ENCODE results near the gene SERPINA1. TPM values are rescaled to one million over a fixed set of nuclear protein-coding genes. Genes with fewer than 3 reads are reported as not detected.

SERPINA1 gene
- total and polyA plus RNA-seq, 7 experiments from 2014 or later = 0.44 to 300 (median 0.68) TPM

GRCh38 chr14:94331462-94331861 is 56.9 kb downstream of the SERPINA1 start:
- Mint-ChIP-seq H3K27ac (no peak overlapping the region), H3K4me1 (no peaks in the 10 kb centered on the region), H3K27me3 (peaks cover 14 to 42% (median 21%) of the 10 kb centered on the region in 5 donors), H3K4me3 (no peak overlapping the region), H3K9me3 (peaks cover 0 to 9% (median 0%) of the 10 kb centered on the region in 11 donors), H3K36me3 (no peaks in the 10 kb centered on the region)
- ATAC-seq = no peak
- intact Hi-C loops (cut with micrococcal nuclease) = no loop called here
- no peak for DNase-seq
- Histone ChIP-seq H3K27ac (ENCODE audit: low read depth, low read length) (no peak overlapping the region), H3K27me3 (ENCODE audit: control insufficient read depth in 2 of 2, insufficient read depth in 2 of 2, low read length in 2 of 2) (no peaks in the 10 kb centered on the region), H3K9me3 (ENCODE audit: control insufficient read depth in 2 of 3, low read length in 3 of 3) (no peaks in the 10 kb centered on the region), H3K36me3 (ENCODE audit: control insufficient read depth in 2 of 3, insufficient read depth in 3 of 3, low read length in 3 of 3) (no peaks in the 10 kb centered on the region), H3K4me1 (ENCODE audit: control insufficient read depth in 2 of 2, insufficient read depth in 2 of 2, low read length in 2 of 2) (no peaks in the 10 kb centered on the region), H3K4me3 (ENCODE audit: low read length) (no peak overlapping the region)
- CTCF ChIA-PET = no interaction called here
- POLR2A ChIA-PET = no interaction called here

- POLR2A ChIA-PET = no interaction called here
- Histone ChIP-seq H3K9me3 (ENCODE audit: control insufficient read depth in 2 of 3, low read length in 3 of 3) (no peaks in the 10 kb centered on the region), H3K4me3 (ENCODE audit: low read length) (no peak overlapping the region), H3K27ac (ENCODE audit: low read depth, low read length) (no peak overlapping the region), H3K36me3 (ENCODE audit: control insufficient read depth in 2 of 3, insufficient read depth in 3 of 3, low read length in 3 of 3) (no peaks in the 10 kb centered on the region), H3K27me3 (ENCODE audit: control insufficient read depth in 2 of 2, insufficient read depth in 2 of 2, low read length in 2 of 2) (no peaks in the 10 kb centered on the region), H3K4me1 (ENCODE audit: control insufficient read depth in 2 of 2, insufficient read depth in 2 of 2, low read length in 2 of 2) (no peaks in the 10 kb centered on the region)
- Mint-ChIP-seq H3K9me3 (peaks cover 0 to 11% (median 0%) of the 10 kb centered on the region in 11 donors), H3K27ac (no peak overlapping the region), H3K27me3 (peaks cover 10 to 43% (median 24%) of the 10 kb centered on the region in 5 donors), H3K4me3 (no peak overlapping the region), H3K4me1 (no peaks in the 10 kb centered on the region), H3K36me3 (no peaks in the 10 kb centered on the region)
- CTCF ChIA-PET = no interaction called here
- ATAC-seq (no peak), DNase-seq (no peak)
- intact Hi-C loops (cut with micrococcal nuclease) = no loop called here
Measured at GRCh38 chr14:94330857-94331256, 57.5 kb downstream of the SERPINA1 start.

- CTCF ChIA-PET = no interaction called here
Measured at GRCh38 chr14:94330432-94330831, 58.0 kb downstream of the SERPINA1 start.

GRCh38 chr14:94329857-94330256 is 58.5 kb downstream of the SERPINA1 start:
- no peaks in the 10 kb centered on the region for H3K4me1 Mint-ChIP-seq
- CTCF ChIA-PET = no interaction called here
- POLR2A ChIA-PET = no interaction called here
- peaks cover 0 to 11% (median 0%) of the 10 kb centered on the region in 11 donors for H3K9me3 Mint-ChIP-seq
- DNase-seq (no peak), ATAC-seq (no peak)
- intact Hi-C loops (cut with micrococcal nuclease) = no loop called here
- no peaks in the 10 kb centered on the region for H3K36me3 Mint-ChIP-seq
- Histone ChIP-seq H3K9me3 (ENCODE audit: control insufficient read depth in 2 of 3, low read length in 3 of 3) (no peaks in the 10 kb centered on the region), H3K4me1 (ENCODE audit: control insufficient read depth in 2 of 2, insufficient read depth in 2 of 2, low read length in 2 of 2) (no peaks in the 10 kb centered on the region), H3K27ac (ENCODE audit: low read depth, low read length) (no peak overlapping the region), H3K4me3 (ENCODE audit: low read length) (no peak overlapping the region), H3K36me3 (ENCODE audit: control insufficient read depth in 2 of 3, insufficient read depth in 3 of 3, low read length in 3 of 3) (no peaks in the 10 kb centered on the region), H3K27me3 (ENCODE audit: control insufficient read depth in 2 of 2, insufficient read depth in 2 of 2, low read length in 2 of 2) (no peaks in the 10 kb centered on the region)
- no peak overlapping the region for H3K27ac Mint-ChIP-seq
- H3K4me3 Mint-ChIP-seq = no peak overlapping the region
- H3K27me3 Mint-ChIP-seq = peaks cover 3 to 39% (median 21%) of the 10 kb centered on the region in 5 donors

More at GRCh38 chr14:94330432-94330831, 58.0 kb downstream of the SERPINA1 start:
- no peaks in the 10 kb centered on the region for H3K36me3 Mint-ChIP-seq
- ATAC-seq (no peak), DNase-seq (no peak)
- peaks cover 7 to 41% (median 25%) of the 10 kb centered on the region in 5 donors for H3K27me3 Mint-ChIP-seq
- intact Hi-C loops (cut with micrococcal nuclease) = no loop called here
- H3K4me1 Mint-ChIP-seq = no peaks in the 10 kb centered on the region
- Histone ChIP-seq H3K36me3 (ENCODE audit: control insufficient read depth in 2 of 3, insufficient read depth in 3 of 3, low read length in 3 of 3) (no peaks in the 10 kb centered on the region), H3K27me3 (ENCODE audit: control insufficient read depth in 2 of 2, insufficient read depth in 2 of 2, low read length in 2 of 2) (no peaks in the 10 kb centered on the region), H3K9me3 (ENCODE audit: control insufficient read depth in 2 of 3, low read length in 3 of 3) (no peaks in the 10 kb centered on the region), H3K4me1 (ENCODE audit: control insufficient read depth in 2 of 2, insufficient read depth in 2 of 2, low read length in 2 of 2) (no peaks in the 10 kb centered on the region), H3K27ac (ENCODE audit: low read depth, low read length) (no peak overlapping the region), H3K4me3 (ENCODE audit: low read length) (no peak overlapping the region)
- no peak overlapping the region for H3K27ac Mint-ChIP-seq
- H3K9me3 Mint-ChIP-seq = peaks cover 0 to 11% (median 0%) of the 10 kb centered on the region in 11 donors
- no peak overlapping the region for H3K4me3 Mint-ChIP-seq
- POLR2A ChIA-PET = no interaction called here

GRCh38 chr14:94328196-94328595 is 60.2 kb downstream of the SERPINA1 start:
- H3K27ac ChIP-seq (ENCODE audit: low read depth, low read length) = no peak overlapping the region
- H3K4me3 Mint-ChIP-seq = no peak overlapping the region

More at GRCh38 chr14:94328196-94328595, 60.2 kb downstream of the SERPINA1 start:
- Histone ChIP-seq H3K36me3 (ENCODE audit: control insufficient read depth in 2 of 3, insufficient read depth in 3 of 3, low read length in 3 of 3) (no peaks in the 10 kb centered on the region), H3K27me3 (ENCODE audit: control insufficient read depth in 2 of 2, insufficient read depth in 2 of 2, low read length in 2 of 2) (no peaks in the 10 kb centered on the region), H3K4me1 (ENCODE audit: control insufficient read depth in 2 of 2, insufficient read depth in 2 of 2, low read length in 2 of 2) (no peaks in the 10 kb centered on the region), H3K4me3 (ENCODE audit: low read length) (no peak overlapping the region), H3K9me3 (ENCODE audit: control insufficient read depth in 2 of 3, low read length in 3 of 3) (no peaks in the 10 kb centered on the region)
- DNase-seq (no peak), ATAC-seq (no peak)
- intact Hi-C loops (cut with micrococcal nuclease) = no loop called here
- Mint-ChIP-seq H3K9me3 (peaks cover 0 to 11% (median 0%) of the 10 kb centered on the region in 11 donors), H3K36me3 (no peaks in the 10 kb centered on the region), H3K4me1 (no peaks in the 10 kb centered on the region), H3K27me3 (peaks cover 0 to 26% (median 12%) of the 10 kb centered on the region in 5 donors), H3K27ac (no peak overlapping the region)
- CTCF ChIA-PET = no interaction called here
- POLR2A ChIA-PET = no interaction called here

Other genes with a start within 250 kb of the SERPINA1 start
- 1 to 10 TPM in 4 of 5 experiments, under 1 TPM in 1; 0.44 to 2.4 (median 1.7) TPM for gene PPP4R4, start 214.3 kb downstream of the SERPINA1 start, total RNA-seq
- gene PPP4R4, start 214.3 kb downstream of the SERPINA1 start, polyA plus RNA-seq = under 1 TPM; 0.06 to 0.19 TPM
- gene SERPINA10, start 95.3 kb downstream of the SERPINA1 start, total RNA-seq = not detected
- not detected for gene SERPINA10, start 95.3 kb downstream of the SERPINA1 start, polyA plus RNA-seq
- not detected for gene SERPINA6, start 65.3 kb downstream of the SERPINA1 start, total RNA-seq
- not detected for gene SERPINA6, start 65.3 kb downstream of the SERPINA1 start, polyA plus RNA-seq
- gene SERPINA2, start 21.9 kb downstream of the SERPINA1 start, total RNA-seq = not detected
- gene SERPINA2, start 21.9 kb downstream of the SERPINA1 start, polyA plus RNA-seq = not detected
- not detected for gene SERPINA11, start 64.2 kb upstream of the SERPINA1 start, total RNA-seq
- gene SERPINA11, start 64.2 kb upstream of the SERPINA1 start, polyA plus RNA-seq = not detected
- not detected for gene SERPINA9, start 87.6 kb upstream of the SERPINA1 start, total RNA-seq
- gene SERPINA9, start 87.6 kb upstream of the SERPINA1 start, polyA plus RNA-seq = not detected
- gene SERPINA12, start 120.9 kb upstream of the SERPINA1 start, total RNA-seq = not detected
- not detected for gene SERPINA12, start 120.9 kb upstream of the SERPINA1 start, polyA plus RNA-seq
- gene SERPINA4, start 172.8 kb upstream of the SERPINA1 start, total RNA-seq = not detected
- not detected for gene SERPINA4, start 172.8 kb upstream of the SERPINA1 start, polyA plus RNA-seq
- not detected for gene SERPINA5, start 192.8 kb upstream of the SERPINA1 start, total RNA-seq
- gene SERPINA5, start 192.8 kb upstream of the SERPINA1 start, polyA plus RNA-seq = not detected
- not detected for gene SERPINA3, start 223.8 kb upstream of the SERPINA1 start, total RNA-seq
- not detected for gene SERPINA3, start 223.8 kb upstream of the SERPINA1 start, polyA plus RNA-seq

Data from naive thymus-derived CD4-positive, alpha-beta T cell (primary cell).